HEK293 (cell line): Measurements from ENCODE around the gene STAB1.

ENCODE experiments used
- CTCF ChIA-PET: fragments of 350-600 bp; formaldehyde crosslinking; extraction: SDS; loops from one replicate; lab custom pipeline; 2021; ENCODE audit warnings: antibody characterized with exemption; lab: Yijun Ruan, JAX
- POLR2A ChIA-PET: fragments of 300-600 bp; formaldehyde crosslinking; extraction: SDS; loops from one replicate; lab custom pipeline; 2020; ENCODE audit warnings: antibody characterized with exemption, inconsistent platforms; lab: Yijun Ruan, JAX
- H3K27ac ChIP-seq: fragments of 200-500 bp; sonication (Bioruptor generic); 2 replicates; pipeline ENCODE4 v1.5.1; 2014; ENCODE audit warnings: low read depth, low read length, control low read depth, inconsistent platforms; ENCODE audit errors: extremely low read depth
- H3K36me3 ChIP-seq, 2 experiments: fragments of 200-500 bp in 1 of 2; sonication (Bioruptor generic) in 1 of 2; 1 replicate in 1 of 2; 2 replicates in 1 of 2; pipeline ENCODE4 v1.5.1; 2014 to 2017; ENCODE audit warnings: inconsistent platforms in 2 of 2, low read length in 2 of 2; ENCODE audit not compliant: control insufficient read depth in 2 of 2, insufficient read depth in 1 of 2
- H3K4me1 ChIP-seq: fragments of 200-500 bp; sonication (Bioruptor generic); 2 replicates; pipeline ENCODE4 v1.5.1; 2014; ENCODE audit warnings: mild to moderate bottlenecking, low read length, inconsistent platforms; ENCODE audit not compliant: control insufficient read depth, insufficient read depth
- H3K4me3 ChIP-seq: 2 replicates; pipeline ENCODE4 v1.5.1; 2011; ENCODE audit warnings: low read depth, mild to moderate bottlenecking, control low read depth, low read length, moderate library complexity
- H3K9me3 ChIP-seq: fragments of 200-500 bp; sonication (Bioruptor generic); 2 replicates; pipeline ENCODE4 v1.5.1; 2014; ENCODE audit warnings: low read depth, low read length, inconsistent platforms; ENCODE audit not compliant: control insufficient read depth, insufficient read depth
- BCL11A ChIP-seq: fragments of 450-650 bp; formaldehyde crosslinking; IDR thresholded peaks from 2 replicates; pipeline ENCODE4 v1.5.1; 2016; ENCODE audit warnings: low read depth, missing biosample characterization, missing genetic modification characterization
- BCL11B ChIP-seq: fragments of 450-650 bp; formaldehyde crosslinking; IDR thresholded peaks from 2 replicates; pipeline ENCODE4 v1.5.1; 2016; ENCODE audit warnings: low read depth, missing biosample characterization, missing genetic modification characterization
- GLIS2 ChIP-seq: fragments of 450-650 bp; formaldehyde crosslinking; IDR thresholded peaks from 2 replicates; pipeline ENCODE4 v1.5.1; 2016; ENCODE audit warnings: missing biosample characterization, missing genetic modification characterization
- INSM2 ChIP-seq: fragments of 450-650 bp; formaldehyde crosslinking; IDR thresholded peaks from 2 replicates; pipeline ENCODE4 v1.5.1; 2016; ENCODE audit warnings: missing biosample characterization, missing genetic modification characterization
- MZF1 ChIP-seq: fragments of 450-650 bp; formaldehyde crosslinking; IDR thresholded peaks from 2 replicates; pipeline ENCODE4 v1.5.1; 2017; ENCODE audit warnings: missing biosample characterization, missing genetic modification characterization, borderline replicate concordance
- TCF7L2 ChIP-seq: IDR thresholded peaks from 2 replicates; pipeline ENCODE4 v1.6.1; 2011; ENCODE audit warnings: low read depth, mild to moderate bottlenecking, inconsistent platforms, low read length, moderate library complexity, borderline replicate concordance
- TRIM28 ChIP-seq: IDR thresholded peaks from 2 replicates; pipeline ENCODE4 v1.6.1; 2011; ENCODE audit warnings: low read length, control low read depth, borderline replicate concordance
- ZBTB6 ChIP-seq: fragments of 450-650 bp; formaldehyde crosslinking; IDR thresholded peaks from 2 replicates; pipeline ENCODE4 v1.5.1; 2017; ENCODE audit warnings: missing biosample characterization, missing genetic modification characterization
- ZIC2 ChIP-seq: fragments of 450-650 bp; formaldehyde crosslinking; IDR thresholded peaks from 2 replicates; pipeline ENCODE4 v1.5.1; 2016; ENCODE audit warnings: missing biosample characterization, missing genetic modification characterization
- ZNF112 ChIP-seq: fragments of 450-650 bp; formaldehyde crosslinking; IDR thresholded peaks from 2 replicates; pipeline ENCODE4 v1.5.0; 2017; ENCODE audit warnings: missing biosample characterization, missing genetic modification characterization
- ZNF19 ChIP-seq: fragments of 450-650 bp; formaldehyde crosslinking; IDR thresholded peaks from 2 replicates; pipeline ENCODE4; 2016; ENCODE audit warnings: missing biosample characterization, missing genetic modification characterization, low read depth
- ZNF211 ChIP-seq: fragments of 450-650 bp; formaldehyde crosslinking; IDR thresholded peaks from 2 replicates; pipeline ENCODE4 v1.5.1; 2016; ENCODE audit warnings: low read depth, missing biosample characterization, missing genetic modification characterization
- ZNF239 ChIP-seq: fragments of 450-650 bp; formaldehyde crosslinking; IDR thresholded peaks from 2 replicates; pipeline ENCODE4 v1.5.1; 2016; ENCODE audit warnings: missing biosample characterization, missing genetic modification characterization
- ZNF292 ChIP-seq: fragments of 450-650 bp; formaldehyde crosslinking; IDR thresholded peaks from 2 replicates; pipeline ENCODE4 v1.5.1; 2016; ENCODE audit warnings: low read depth, missing biosample characterization, missing genetic modification characterization, borderline replicate concordance
- ZNF350 ChIP-seq: fragments of 450-650 bp; formaldehyde crosslinking; IDR thresholded peaks from 2 replicates; pipeline ENCODE4 v1.5.0; 2017; ENCODE audit warnings: missing biosample characterization, mild to moderate bottlenecking, missing genetic modification characterization
- ZNF391 ChIP-seq: fragments of 450-650 bp; formaldehyde crosslinking; IDR thresholded peaks from 2 replicates; pipeline ENCODE4 v1.5.1; 2016; ENCODE audit warnings: low read depth, missing biosample characterization, missing genetic modification characterization, borderline replicate concordance
- ZNF521 ChIP-seq: fragments of 450-650 bp; formaldehyde crosslinking; IDR thresholded peaks from 2 replicates; pipeline ENCODE4 v1.5.1; 2017; ENCODE audit warnings: missing biosample characterization, mild to moderate bottlenecking, missing genetic modification characterization
- ZNF529 ChIP-seq: fragments of 450-650 bp; formaldehyde crosslinking; IDR thresholded peaks from 2 replicates; pipeline ENCODE4 v1.5.1; 2017; ENCODE audit warnings: missing genetic modification characterization, missing biosample characterization; ENCODE audit not compliant: insufficient replicate concordance
- ZNF610 ChIP-seq: fragments of 450-650 bp; formaldehyde crosslinking; IDR thresholded peaks from 2 replicates; pipeline ENCODE4 v1.5.1; 2016; ENCODE audit warnings: missing biosample characterization, missing genetic modification characterization, borderline replicate concordance
- ZNF658 ChIP-seq: fragments of 450-650 bp; formaldehyde crosslinking; IDR thresholded peaks from 2 replicates; pipeline ENCODE4; 2016; ENCODE audit warnings: missing biosample characterization, missing genetic modification characterization

Gene STAB1

GRCh38 chr3:52450489-52451236 lies 44.5 kb upstream of the STAB1 start:
- H3K27ac ChIP-seq = no peak overlapping the region
- H3K36me3 ChIP-seq = no peaks in the 10 kb centered on the region
- POLR2A ChIA-PET = no interaction called here
- no peak for TF ChIP-seq ZNF292 (tag by site-specific recombination)
- no peak for TF ChIP-seq ZNF19
- no peak for TF ChIP-seq ZNF211 (tag by site-specific recombination)
- no peak for TF ChIP-seq TRIM28
- no peak for TF ChIP-seq ZNF350 (tag by site-specific recombination)
- no peak for TF ChIP-seq ZNF521 (tag by site-specific recombination)
- peak; percentile 57; the same call in 1 of the 2 replicates for TF ChIP-seq ZIC2 (tag by site-specific recombination)
- no peak for TF ChIP-seq ZNF610 (tag by site-specific recombination)
- TF ChIP-seq GLIS2 = 0 out of 2 replicates have a peak, but pooled peaks have one; percentile 11
- no peak for TF ChIP-seq ZNF112
- no peak for TF ChIP-seq ZNF658 (tag by site-specific recombination)
- no peak for TF ChIP-seq INSM2 (tag by site-specific recombination)
- TF ChIP-seq ZNF391 (tag by site-specific recombination) = no peak
- no peak for TF ChIP-seq MZF1
- no peak for TF ChIP-seq TCF7L2
- TF ChIP-seq, all 188 proteins: peak for 2
- H3K9me3 ChIP-seq = no peaks in the 10 kb centered on the region
- peaks cover 2% of the 10 kb centered on the region; the same call in 1 of the 2 replicates for H3K4me1 ChIP-seq
- H3K4me3 ChIP-seq = no peak overlapping the region
- CTCF ChIA-PET = interaction anchor here (0.7 to 7.9 kb wide), 5 partner anchors 11 to 76 kb away, joined by 3 to 97 read pairs (median 5); no protein-coding TSS in a partner anchor

GRCh38 chr3:52451237-52452083 lies 43.7 kb upstream of the STAB1 start:
- CTCF ChIA-PET = interaction anchor here (0.6 to 1.1 kb wide), 2 partner anchors 17 to 23 kb away, joined by 3 to 5 read pairs; no protein-coding TSS in a partner anchor
- TF ChIP-seq ZNF239 = no peak
- no peak for TF ChIP-seq ZBTB6 (tag by site-specific recombination)
- TF ChIP-seq ZNF529 = no peak
- 0 out of 2 replicates have a peak, but pooled peaks have one; percentile 29 for TF ChIP-seq BCL11A (tag by site-specific recombination)
- TF ChIP-seq BCL11B = peak; percentile 88; the same call in 1 of the 2 replicates
- H3K9me3 ChIP-seq = no peaks in the 10 kb centered on the region
- no peak overlapping the region for H3K27ac ChIP-seq
- no peak overlapping the region for H3K4me3 ChIP-seq
- H3K4me1 ChIP-seq = peaks cover 2% of the 10 kb centered on the region; the same call in 1 of the 2 replicates
- POLR2A ChIA-PET = no interaction called here
- H3K36me3 ChIP-seq = no peaks in the 10 kb centered on the region
